GM12892 (cell line): ENCODE data around the gene CYP4A22.
"Not testable (repeated sequence)": the region's sequence is repeated elsewhere in the genome, so short reads cannot be mapped to it uniquely, and the experiment has no call there.

Experiments
- DNase-seq: peaks from one replicate; pipeline ENCODE4 v3.0.0; 2011; ENCODE audit not compliant: insufficient read length
- FAIRE-seq: peaks from 2 replicates; lab custom pipeline; 2011; peaks lifted over from hg19 to GRCh38; lab: Jason Lieb, UNC
- POLR2A ChIP-seq: IDR thresholded peaks from 2 replicates; pipeline ENCODE4 v1.6.1; 2011; ENCODE audit warnings: low read depth, low read length, control low read depth
- POLR2AphosphoS5 ChIP-seq: IDR thresholded peaks from 2 replicates; pipeline ENCODE4 v1.6.1; 2011; ENCODE audit warnings: low read depth, low read length, control low read depth
- TAF1 ChIP-seq: IDR thresholded peaks from 2 replicates; pipeline ENCODE4 v1.6.1; 2011; ENCODE audit warnings: low read depth, mild to moderate bottlenecking, control low read depth, low read length, borderline replicate concordance

Gene CYP4A22

GRCh38 chr1:47190857-47191256, 53.6 kb downstream of the CYP4A22 start:
- no peak for TF ChIP-seq POLR2AphosphoS5
- DNase-seq (no peak), FAIRE-seq (no peak)

- TF ChIP-seq POLR2A, result no peak
- TF ChIP-seq POLR2AphosphoS5, result no peak
- no peak for TF ChIP-seq TAF1
- no peak for DNase-seq
- FAIRE-seq, result no peak
Observed at GRCh38 chr1:47191940-47192457, 54.8 kb downstream of the CYP4A22 start.

GRCh38 chr1:47192458-47193384, 55.5 kb downstream of the CYP4A22 start:
- FAIRE-seq, result peak; percentile 89

GRCh38 chr1:47193496-47193895, 56.3 kb downstream of the CYP4A22 start:
- DNase-seq, FAIRE-seq: not testable (repeated sequence)

More at GRCh38 chr1:47192458-47193384, 55.5 kb downstream of the CYP4A22 start:
- peak; percentile 52 for DNase-seq
- no peak for TF ChIP-seq TAF1
- no peak for TF ChIP-seq POLR2AphosphoS5
- TF ChIP-seq POLR2A, result no peak

GRCh38 chr1:47194311-47194710, 57.1 kb downstream of the CYP4A22 start:
- FAIRE-seq, result no peak
- no peak for TF ChIP-seq POLR2A
- TF ChIP-seq TAF1, result no peak
- no peak for TF ChIP-seq POLR2AphosphoS5
- DNase-seq, result no peak

- not testable (repeated sequence) for DNase-seq, FAIRE-seq
Observed at GRCh38 chr1:47195981-47196380, 58.7 kb downstream of the CYP4A22 start.

GRCh38 chr1:47196622-47197021, 59.4 kb downstream of the CYP4A22 start:
- DNase-seq (no peak), FAIRE-seq (no peak)
- TF ChIP-seq POLR2AphosphoS5 (no peak), TAF1 (no peak), POLR2A (no peak)

- no peak for DNase-seq
- no peak for FAIRE-seq
- TF ChIP-seq TAF1 (no peak), POLR2A (no peak), POLR2AphosphoS5 (no peak)
Observed at GRCh38 chr1:47198214-47198613, 61.0 kb downstream of the CYP4A22 start.
